ENCODE data around the gene BACH2.

DNA sequence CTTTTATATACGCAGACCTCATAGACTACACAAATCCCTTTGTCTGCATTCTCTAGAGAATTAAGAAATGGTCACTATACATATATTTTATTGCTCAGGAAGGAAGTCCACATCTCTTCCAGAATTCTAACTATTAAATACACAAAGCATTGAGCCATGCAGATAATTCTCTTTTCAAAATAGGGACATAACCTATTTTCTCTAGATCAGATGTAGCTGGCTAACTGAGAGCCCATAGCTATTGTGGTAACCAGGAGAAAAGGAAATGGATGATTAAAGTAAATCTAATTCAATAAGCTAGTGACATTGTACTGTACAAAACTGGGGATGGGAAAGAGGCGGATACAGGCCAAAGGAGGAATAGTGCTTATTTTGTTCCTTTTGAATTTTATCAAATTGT is 137.2 kb downstream of the BACH2 start:
- TF ChIP-seq POLR2A (IDR thresholded peaks at IDR 0.05) (no peak), POLR2AphosphoS5 (IDR thresholded peaks at IDR 0.05) (no peak)
- TF ChIP-seq, protein P1, sequence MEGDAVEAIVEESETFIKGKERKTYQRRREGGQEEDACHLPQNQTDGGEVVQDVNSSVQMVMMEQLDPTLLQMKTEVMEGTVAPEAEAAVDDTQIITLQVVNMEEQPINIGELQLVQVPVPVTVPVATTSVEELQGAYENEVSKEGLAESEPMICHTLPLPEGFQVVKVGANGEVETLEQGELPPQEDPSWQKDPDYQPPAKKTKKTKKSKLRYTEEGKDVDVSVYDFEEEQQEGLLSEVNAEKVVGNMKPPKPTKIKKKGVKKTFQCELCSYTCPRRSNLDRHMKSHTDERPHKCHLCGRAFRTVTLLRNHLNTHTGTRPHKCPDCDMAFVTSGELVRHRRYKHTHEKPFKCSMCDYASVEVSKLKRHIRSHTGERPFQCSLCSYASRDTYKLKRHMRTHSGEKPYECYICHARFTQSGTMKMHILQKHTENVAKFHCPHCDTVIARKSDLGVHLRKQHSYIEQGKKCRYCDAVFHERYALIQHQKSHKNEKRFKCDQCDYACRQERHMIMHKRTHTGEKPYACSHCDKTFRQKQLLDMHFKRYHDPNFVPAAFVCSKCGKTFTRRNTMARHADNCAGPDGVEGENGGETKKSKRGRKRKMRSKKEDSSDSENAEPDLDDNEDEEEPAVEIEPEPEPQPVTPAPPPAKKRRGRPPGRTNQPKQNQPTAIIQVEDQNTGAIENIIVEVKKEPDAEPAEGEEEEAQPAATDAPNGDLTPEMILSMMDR (IDR thresholded peaks at IDR 0.05) = no peak

All from stomach (tissue), 4 donors.